Lower lobe of right lung (tissue), 2 donors: ENCODE results near the gene DIDO1. TPM values are rescaled to one million over a fixed set of nuclear protein-coding genes. Genes with fewer than 3 reads are reported as not detected.

Experiments
- ATAC-seq, 2 donors: fragments of 200-7000 bp; cut with Tn5 transposase; one replicate each; pipeline ENCODE4 v1.9.1; 2020 to 2022; ENCODE audit warnings: mild to moderate bottlenecking in 2 of 2, moderate library complexity in 2 of 2
- DNase-seq: peaks from one replicate; pipeline ENCODE4 v3.0.0-alpha.2; 2020
- H3K27ac ChIP-seq: fragments of 200-600 bp; one replicate; pipeline ENCODE4 v1.8.0; 2022
- H3K27me3 ChIP-seq: fragments of 200-600 bp; one replicate; pipeline ENCODE4 v1.8.0; 2022; ENCODE audit warnings: low read depth
- H3K36me3 ChIP-seq: fragments of 200-600 bp; one replicate; pipeline ENCODE4 v1.8.0; 2022; ENCODE audit warnings: mild to moderate bottlenecking
- H3K4me1 ChIP-seq: fragments of 200-600 bp; one replicate; pipeline ENCODE4 v1.8.0; 2022
- H3K4me3 ChIP-seq: fragments of 200-600 bp; one replicate; pipeline ENCODE4 v1.8.0; 2022; ENCODE audit warnings: mild to moderate bottlenecking
- H3K9me3 ChIP-seq: fragments of 200-600 bp; one replicate; pipeline ENCODE4 v1.8.0; 2022
- intact Hi-C: fragments of 100-400 bp; cut with DNase I; formaldehyde crosslinking; loops from one replicate; pipeline ENCODE4 v1.11.0; 2022
- total RNA-seq: library from RNA; stranded (reverse); fragmentation: NEBNext Ultra II Directional; extraction: Animal tissue kit (Norgen Biotek cat#: 25700); gene quantifications from one replicate; pipeline ENCODE4 v1.2.1, GENCODE V29; 2021
- TF ChIP-seq, protein P1 (sequence below): fragments of 200-600 bp; IDR thresholded peaks from one replicate; pipeline ENCODE4 v1.8.0; 2022; ENCODE audit warnings: antibody characterized with exemption, mild to moderate bottlenecking
- donor health status: DM: no; HTN: yes; CAD: no; lungs with severe emphysema.

DIDO1 gene
- total RNA-seq, 1 donor from 2014 or later: 54.6 TPM

DNA sequence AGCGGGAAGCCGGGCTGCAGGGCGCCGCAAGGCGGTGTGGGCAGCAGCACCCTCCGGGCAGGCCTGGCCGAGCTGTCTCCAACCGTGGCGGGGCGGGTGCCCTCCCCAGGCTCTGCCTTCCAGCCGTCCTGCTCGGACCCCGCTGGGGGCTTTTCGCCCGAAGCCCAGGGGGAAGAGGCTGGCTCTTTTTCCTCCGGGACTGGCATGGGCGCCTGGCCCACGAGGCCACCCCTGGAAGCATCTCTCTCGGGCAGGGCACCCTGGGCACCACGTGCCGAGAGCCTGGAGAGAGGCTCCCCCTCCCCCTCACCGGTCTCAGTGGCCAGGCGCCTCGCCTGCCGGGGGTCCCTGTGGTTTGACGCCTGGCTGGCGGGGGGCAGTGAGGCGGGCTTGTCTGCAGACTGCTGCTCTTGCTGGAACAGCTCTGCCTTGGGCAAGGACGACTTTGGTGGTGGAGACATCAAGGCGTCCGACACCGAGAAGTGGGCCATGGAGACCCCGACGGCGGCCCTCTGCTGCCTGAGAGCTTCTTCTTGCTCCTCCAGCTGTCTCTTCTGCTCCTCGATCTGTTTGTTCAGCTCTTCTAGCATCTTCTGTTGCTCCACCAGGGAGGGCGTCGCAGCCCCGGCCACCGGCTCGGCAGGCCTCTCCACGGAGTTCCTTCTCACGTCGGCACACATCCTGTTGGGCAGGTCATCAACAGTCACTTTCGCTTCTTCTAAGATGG, 45.2 kb downstream of the DIDO1 start:
- no peak overlapping the region for H3K4me3 ChIP-seq
- H3K36me3 ChIP-seq: peaks cover 24% of the 10 kb centered on the region
- ATAC-seq (no peak), DNase-seq (no peak)
- intact Hi-C loops: no loop called here
- no peaks in the 10 kb centered on the region for H3K27me3 ChIP-seq
- no peaks in the 10 kb centered on the region for H3K9me3 ChIP-seq
- H3K27ac ChIP-seq: no peak overlapping the region
- peaks cover 17% of the 10 kb centered on the region for H3K4me1 ChIP-seq
- TF ChIP-seq, protein P1, sequence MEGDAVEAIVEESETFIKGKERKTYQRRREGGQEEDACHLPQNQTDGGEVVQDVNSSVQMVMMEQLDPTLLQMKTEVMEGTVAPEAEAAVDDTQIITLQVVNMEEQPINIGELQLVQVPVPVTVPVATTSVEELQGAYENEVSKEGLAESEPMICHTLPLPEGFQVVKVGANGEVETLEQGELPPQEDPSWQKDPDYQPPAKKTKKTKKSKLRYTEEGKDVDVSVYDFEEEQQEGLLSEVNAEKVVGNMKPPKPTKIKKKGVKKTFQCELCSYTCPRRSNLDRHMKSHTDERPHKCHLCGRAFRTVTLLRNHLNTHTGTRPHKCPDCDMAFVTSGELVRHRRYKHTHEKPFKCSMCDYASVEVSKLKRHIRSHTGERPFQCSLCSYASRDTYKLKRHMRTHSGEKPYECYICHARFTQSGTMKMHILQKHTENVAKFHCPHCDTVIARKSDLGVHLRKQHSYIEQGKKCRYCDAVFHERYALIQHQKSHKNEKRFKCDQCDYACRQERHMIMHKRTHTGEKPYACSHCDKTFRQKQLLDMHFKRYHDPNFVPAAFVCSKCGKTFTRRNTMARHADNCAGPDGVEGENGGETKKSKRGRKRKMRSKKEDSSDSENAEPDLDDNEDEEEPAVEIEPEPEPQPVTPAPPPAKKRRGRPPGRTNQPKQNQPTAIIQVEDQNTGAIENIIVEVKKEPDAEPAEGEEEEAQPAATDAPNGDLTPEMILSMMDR: no peak

DNA sequence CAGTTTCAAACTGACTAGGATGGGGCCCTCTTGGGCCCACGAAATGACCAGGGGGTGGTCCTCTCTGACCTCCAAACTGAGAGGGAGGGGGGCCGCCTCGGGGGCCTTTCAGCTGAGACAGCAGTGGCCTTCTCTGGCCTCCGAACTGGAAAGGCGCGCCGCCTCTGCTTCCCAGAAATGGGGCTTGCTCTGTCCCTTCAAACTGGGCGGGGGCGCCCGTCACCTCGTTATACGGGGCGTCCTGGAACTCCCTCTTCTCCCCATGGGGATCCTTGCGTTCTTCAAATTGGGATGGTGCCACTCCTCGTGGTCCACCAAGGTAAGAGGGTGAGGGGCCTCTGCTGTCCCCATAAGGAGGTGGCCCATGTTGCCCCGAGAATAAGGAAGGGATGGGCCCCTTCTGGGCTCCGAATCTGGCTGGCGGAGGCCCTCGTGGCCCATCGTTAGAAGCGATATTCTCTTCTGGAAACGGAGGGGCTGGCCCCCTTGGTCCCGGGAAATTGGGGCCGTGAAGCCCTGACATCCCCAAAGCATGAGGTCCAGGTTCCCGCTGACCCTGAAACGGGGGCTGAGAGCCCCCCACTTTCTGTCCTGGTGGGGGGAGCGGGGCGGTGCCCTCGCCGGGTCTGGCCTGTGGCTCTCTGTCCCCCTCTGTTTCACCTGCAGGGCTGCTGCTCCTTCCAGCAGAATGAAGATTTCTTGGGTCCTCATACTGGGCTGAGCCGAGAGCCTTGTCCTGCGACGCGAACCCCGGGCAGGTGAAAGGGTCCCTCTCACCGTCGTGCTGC, 46.0 kb downstream of the DIDO1 start:
- no peak for ATAC-seq
- H3K4me3 ChIP-seq: no peak overlapping the region
- H3K27me3 ChIP-seq: no peaks in the 10 kb centered on the region
- no peaks in the 10 kb centered on the region for H3K9me3 ChIP-seq
- H3K27ac ChIP-seq: no peak overlapping the region
- no peak for DNase-seq
- H3K36me3 ChIP-seq: peaks cover 21% of the 10 kb centered on the region
- intact Hi-C loops: no loop called here
- TF ChIP-seq, protein P1: no peak
- peaks cover 22% of the 10 kb centered on the region for H3K4me1 ChIP-seq

DNA sequence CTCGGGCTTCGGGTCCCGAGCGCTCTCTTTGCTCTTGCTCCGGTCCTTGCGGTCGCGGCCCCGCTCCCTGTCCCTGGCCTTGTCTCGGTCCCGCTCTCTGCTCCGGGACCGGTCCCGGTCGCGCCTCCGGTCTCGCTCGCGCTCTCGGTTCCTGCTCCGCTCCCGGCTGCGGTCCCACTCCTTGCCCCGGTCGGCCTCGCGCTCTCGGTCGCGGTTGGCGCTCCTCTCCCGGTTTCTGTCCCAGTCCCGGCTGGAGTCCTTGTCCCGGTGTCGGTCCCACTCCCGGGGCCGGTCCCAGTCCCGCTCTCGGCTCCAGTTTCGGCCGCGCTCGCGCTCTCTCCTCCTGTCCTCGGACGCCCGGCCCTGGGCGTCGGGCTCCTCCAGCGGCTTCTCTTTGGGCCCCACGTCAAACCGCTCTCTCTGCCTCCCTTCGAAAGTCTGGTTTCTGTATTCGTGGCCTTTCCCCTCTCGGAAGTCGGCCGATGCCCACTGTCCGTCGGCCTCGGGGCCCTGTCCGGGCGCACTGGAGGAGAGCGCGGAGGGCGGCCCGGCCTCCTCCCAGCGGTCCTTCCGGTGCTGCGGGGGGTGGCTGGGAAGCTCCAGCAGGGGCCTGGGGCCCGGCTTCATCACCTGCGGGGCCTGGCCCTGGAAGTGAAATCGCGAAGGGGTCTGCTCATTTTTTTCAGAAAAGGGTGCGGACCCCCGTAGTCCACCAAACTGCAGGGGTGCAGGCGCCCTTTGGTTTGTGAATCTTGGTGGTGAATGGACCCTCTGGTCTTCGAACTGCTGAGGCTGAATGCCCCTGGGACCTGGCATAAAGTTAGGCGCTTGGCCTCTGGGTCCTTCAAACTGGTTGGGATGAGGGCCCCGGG, 46.8 kb downstream of the DIDO1 start:
- Histone ChIP-seq H3K27ac (no peak overlapping the region), H3K9me3 (no peaks in the 10 kb centered on the region), H3K27me3 (no peaks in the 10 kb centered on the region), H3K4me1 (peaks cover 22% of the 10 kb centered on the region), H3K4me3 (no peak overlapping the region), H3K36me3 (peaks cover 21% of the 10 kb centered on the region)
- intact Hi-C loops: no loop called here
- DNase-seq: no peak
- ATAC-seq: no peak
- TF ChIP-seq, protein P1: no peak

DNA sequence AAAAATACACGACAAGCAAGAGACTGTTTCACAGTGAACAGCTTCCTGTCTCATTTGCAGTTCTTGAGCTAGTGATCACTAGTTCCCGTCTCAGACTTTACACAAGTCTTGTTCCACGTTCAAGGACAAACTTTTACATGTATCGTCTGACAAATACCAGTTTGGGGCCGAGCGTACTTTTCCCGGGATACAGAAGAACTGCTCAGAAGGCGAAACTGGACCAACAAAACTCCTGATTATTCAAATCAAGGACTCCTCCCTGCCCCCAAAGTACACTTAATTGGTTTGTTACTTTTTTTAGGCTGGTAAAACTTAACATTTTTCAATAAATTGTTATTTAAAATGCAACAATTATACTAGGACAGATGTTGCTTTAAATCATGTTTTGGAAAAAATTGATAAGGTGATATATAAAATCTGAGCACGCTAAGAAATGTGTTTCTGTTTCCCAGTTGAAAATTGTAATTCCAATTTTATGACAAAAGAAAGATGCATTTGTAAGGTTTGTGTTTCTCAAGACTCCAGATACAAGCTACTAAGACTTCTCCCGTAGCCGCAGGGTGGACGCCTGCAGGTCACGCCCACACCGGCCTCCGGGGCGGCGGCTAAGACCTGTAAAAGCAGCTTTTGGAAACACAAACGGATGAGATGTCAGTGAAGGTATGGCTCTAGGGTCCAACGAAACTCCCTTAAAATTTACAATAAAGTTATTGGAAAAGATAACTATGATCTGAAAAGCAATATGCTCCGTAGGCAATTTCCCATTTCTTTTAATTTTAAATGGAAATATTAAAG, 47.9 kb downstream of the DIDO1 start:
- ATAC-seq: no peak
- intact Hi-C loops: no loop called here
- no peak for DNase-seq
- Histone ChIP-seq H3K4me3 (no peak overlapping the region), H3K9me3 (no peaks in the 10 kb centered on the region), H3K4me1 (peaks cover 22% of the 10 kb centered on the region), H3K36me3 (peaks cover 21% of the 10 kb centered on the region), H3K27me3 (no peaks in the 10 kb centered on the region), H3K27ac (no peak overlapping the region)
- TF ChIP-seq, protein P1: no peak
